IMR-90 (cell line): ENCODE measurements around the gene CPNE9. TPM values are rescaled to one million over a fixed set of nuclear protein-coding genes. Genes with fewer than 3 reads are reported as not detected.

Experiments
- ATAC-seq: fragments of 200-7000 bp; cut with Tn5 transposase; 2 replicates; pipeline ENCODE4 v1.9.1; 2020; ENCODE audit warnings: low read depth, mild to moderate bottlenecking, moderate library complexity
- BruUV-seq: library from RNA; stranded (reverse); fragments of 400-500 nt; replicated peaks from 2 replicates; lab custom pipeline; 2021; lab: Mats Ljungman, UMichigan
- CTCF ChIA-PET: fragments of 300-600 bp; formaldehyde crosslinking; extraction: SDS; loops from one replicate; lab custom pipeline; 2021; ENCODE audit warnings: antibody characterized with exemption; lab: Yijun Ruan, JAX
- POLR2A ChIA-PET: fragments of 300-600 bp; sonication (Branson Sonifier 250); formaldehyde crosslinking; loops from one replicate; lab custom pipeline; 2022; ENCODE audit warnings: antibody characterized with exemption; ENCODE audit not compliant: unreplicated experiment; lab: Charles Lee
- DNase-seq: peaks from one replicate; pipeline ENCODE4 v3.0.0; 2013
- H2AFZ ChIP-seq: replicated peaks from 2 replicates; pipeline ENCODE3; 2013; ENCODE audit warnings: low read length, mild to moderate bottlenecking; ENCODE audit not compliant: poor library complexity
- H2AK5ac ChIP-seq: 2 replicates; pipeline ENCODE4 v1.6.1; 2013; ENCODE audit warnings: low read depth, low read length, inconsistent platforms
- H2AK9ac ChIP-seq: replicated peaks from 2 replicates; pipeline ENCODE3; 2013; ENCODE audit warnings: mild to moderate bottlenecking, low read depth, low read length, moderate library complexity; ENCODE audit not compliant: poor library complexity
- H2BK120ac ChIP-seq: 2 replicates; pipeline ENCODE4 v1.6.1; 2013; ENCODE audit warnings: low read depth, low read length, inconsistent platforms
- H2BK15ac ChIP-seq: 3 replicates; pipeline ENCODE4 v1.6.1; 2013; ENCODE audit warnings: low read depth, low read length, inconsistent platforms
- H2BK20ac ChIP-seq: 2 replicates; pipeline ENCODE4 v1.6.1; 2013; ENCODE audit warnings: low read depth, mild to moderate bottlenecking, inconsistent platforms, low read length, moderate library complexity
- H2BK5ac ChIP-seq: 2 replicates; pipeline ENCODE4 v1.6.1; 2013; ENCODE audit warnings: mild to moderate bottlenecking, low read depth, low read length, inconsistent platforms; ENCODE audit not compliant: poor library complexity, severe bottlenecking
- H3K14ac ChIP-seq: replicated peaks from 2 replicates; pipeline ENCODE4 v1.6.1; 2013; ENCODE audit warnings: low read depth, low read length, inconsistent platforms
- H3K18ac ChIP-seq: 2 replicates; pipeline ENCODE4 v1.6.1; 2013; ENCODE audit warnings: low read depth, low read length, control low read depth
- H3K23ac ChIP-seq: 2 replicates; pipeline ENCODE4 v1.6.1; 2013; ENCODE audit warnings: low read depth, low read length, inconsistent platforms
- H3K27ac ChIP-seq: 2 replicates; pipeline ENCODE4 v1.5.1; 2013; ENCODE audit warnings: mild to moderate bottlenecking, control low read depth, low read length; ENCODE audit not compliant: insufficient read depth
- H3K27me3 ChIP-seq: 2 replicates; pipeline ENCODE4 v1.6.1; 2013; ENCODE audit warnings: low read length; ENCODE audit not compliant: control insufficient read depth, insufficient read depth
- H3K36me3 ChIP-seq: 2 replicates; pipeline ENCODE4 v1.6.1; 2013; ENCODE audit warnings: low read length, mixed read lengths; ENCODE audit not compliant: control insufficient read depth, insufficient read depth
- H3K4ac ChIP-seq: 2 replicates; pipeline ENCODE4 v1.6.1; 2013; ENCODE audit warnings: low read depth, low read length, inconsistent platforms
- H3K4me1 ChIP-seq: 2 replicates; pipeline ENCODE4 v1.6.1; 2013; ENCODE audit warnings: low read length, mixed read lengths; ENCODE audit not compliant: control insufficient read depth, insufficient read depth
- H3K4me2 ChIP-seq: 2 replicates; pipeline ENCODE4 v1.6.1; 2013; ENCODE audit warnings: low read depth, mild to moderate bottlenecking, control low read depth, low read length, moderate library complexity
- H3K4me3 ChIP-seq: 2 replicates; pipeline ENCODE4 v1.5.1; 2013; ENCODE audit warnings: low read depth, mild to moderate bottlenecking, control low read depth, low read length, moderate library complexity; ENCODE audit not compliant: insufficient read depth
- H3K56ac ChIP-seq: 2 replicates; pipeline ENCODE4 v1.6.1; 2013; ENCODE audit warnings: low read length, inconsistent platforms; ENCODE audit not compliant: insufficient read depth; ENCODE audit errors: extremely low read depth
- H3K79me1 ChIP-seq, 2 experiments: 2 replicates each; pipeline ENCODE4 v1.6.1; 2013; ENCODE audit warnings: low read length in 2 of 2, inconsistent platforms in 1 of 2, low read depth in 1 of 2
- H3K9ac ChIP-seq: 2 replicates; pipeline ENCODE4 v1.6.1; 2013; ENCODE audit warnings: low read depth, low read length, control low read depth
- H3K9me1 ChIP-seq: 2 replicates; pipeline ENCODE4 v1.6.1; 2013; ENCODE audit warnings: low read length, inconsistent platforms; ENCODE audit not compliant: insufficient read depth
- H3K9me3 ChIP-seq: 2 replicates; pipeline ENCODE4 v1.6.1; 2013; ENCODE audit warnings: low read length; ENCODE audit not compliant: control insufficient read depth, insufficient read depth
- H4K20me1 ChIP-seq: 2 replicates; pipeline ENCODE4 v1.6.1; 2013; ENCODE audit warnings: low read length, inconsistent platforms; ENCODE audit not compliant: insufficient read depth
- H4K5ac ChIP-seq: 2 replicates; pipeline ENCODE4 v1.6.1; 2013; ENCODE audit warnings: mild to moderate bottlenecking, low read depth, low read length, control low read depth
- H4K8ac ChIP-seq, 2 experiments: 2 replicates each; pipeline ENCODE4 v1.6.1; 2013; ENCODE audit warnings: low read depth in 2 of 2, low read length in 2 of 2, control low read depth in 1 of 2, inconsistent platforms in 1 of 2
- H4K91ac ChIP-seq: 2 replicates; pipeline ENCODE4 v1.6.1; 2013; ENCODE audit warnings: low read depth, low read length, inconsistent platforms; ENCODE audit not compliant: insufficient read depth
- BHLHE40 ChIP-seq: fragments of 150-350 bp; IDR thresholded peaks from 2 replicates; pipeline ENCODE4 v1.6.1; 2016; ENCODE audit warnings: mild to moderate bottlenecking, low read depth, low read length
- MAZ ChIP-seq: IDR thresholded peaks from 2 replicates; pipeline ENCODE4 v1.6.1; 2012; ENCODE audit warnings: low read depth, mild to moderate bottlenecking, low read length, improper control_type of control experiment, moderate library complexity, borderline replicate concordance
- MXI1 ChIP-seq: IDR thresholded peaks from 2 replicates; pipeline ENCODE4 v1.6.1; 2012; ENCODE audit warnings: low read depth, mild to moderate bottlenecking, low read length, moderate library complexity, borderline replicate concordance
- RAD21 ChIP-seq: IDR thresholded peaks from 2 replicates; pipeline ENCODE4 v1.6.1; 2012; ENCODE audit warnings: low read length, improper control_type of control experiment
- SMC3 ChIP-seq: fragments of 150-350 bp; IDR thresholded peaks from 2 replicates; pipeline ENCODE4 v1.6.1; 2016; ENCODE audit warnings: low read depth, mild to moderate bottlenecking, antibody characterized with exemption, low read length, moderate library complexity
- WGBS, 2 experiments: methylation state at CpG; one replicate each; pipeline versions ENCODE4 v1.1.5 to v1.1.7; 2013; ENCODE audit warnings: missing lambda C conversion rate in 2 of 2; ENCODE audit not compliant: insufficient read length in 1 of 2; ENCODE audit errors: extremely low coverage in 2 of 2; 5-methylcytosine and 5-hydroxymethylcytosine counted together
- dilution Hi-C: fragments of 300-500 bp; cut with HindIII; formaldehyde crosslinking; loops from one replicate; pipeline ENCODE4 v1.14.3; 2018; ENCODE audit warnings: low sequenced_read_pairs; ENCODE audit not compliant: unreplicated experiment
- in situ Hi-C: fragments of 300-500 bp; cut with MboI; formaldehyde crosslinking; loops from 3 replicates; pipeline ENCODE4 v1.14.3; 2019; ENCODE audit warnings: low sequenced_read_pairs, inconsistent platforms, mixed read lengths
- intact Hi-C: fragments of 100-400 bp; cut with micrococcal nuclease; formaldehyde crosslinking; loops from 2 replicates; pipeline ENCODE4 v1.10.0; 2022
- polyA plus RNA-seq, 3 experiments: library from polyadenylated mRNA; depleted of rRNA; stranded (reverse); fragments of >200 nt; gene quantifications; 2 replicates each; pipeline ENCODE4 v1.2.3, GENCODE V29; 2012; ENCODE audit warnings: low replicate concordance in 1 of 3
- total RNA-seq: library from RNA; depleted of rRNA; stranded (reverse); fragments of >200 nt; gene quantifications from 2 replicates; pipeline ENCODE4 v1.2.3, GENCODE V29; 2012
- TF ChIP-seq, protein P1 (sequence below): conservative IDR thresholded peaks from 2 replicates; pipeline ENCODE4 v1.5.1; 2012; ENCODE audit warnings: mild to moderate bottlenecking, low read depth, low read length, improper control_type of control experiment
- TF ChIP-seq, protein P2 (sequence below): fragments of 150-350 bp; IDR thresholded peaks from 2 replicates; pipeline ENCODE4 v1.6.1; 2016; ENCODE audit warnings: low read depth, mild to moderate bottlenecking, low read length, moderate library complexity, borderline replicate concordance

The CPNE9 gene
- total and polyA plus RNA-seq, 2 of the 4 experiments (the other 2 are of a cell fraction): not detected

DNA sequence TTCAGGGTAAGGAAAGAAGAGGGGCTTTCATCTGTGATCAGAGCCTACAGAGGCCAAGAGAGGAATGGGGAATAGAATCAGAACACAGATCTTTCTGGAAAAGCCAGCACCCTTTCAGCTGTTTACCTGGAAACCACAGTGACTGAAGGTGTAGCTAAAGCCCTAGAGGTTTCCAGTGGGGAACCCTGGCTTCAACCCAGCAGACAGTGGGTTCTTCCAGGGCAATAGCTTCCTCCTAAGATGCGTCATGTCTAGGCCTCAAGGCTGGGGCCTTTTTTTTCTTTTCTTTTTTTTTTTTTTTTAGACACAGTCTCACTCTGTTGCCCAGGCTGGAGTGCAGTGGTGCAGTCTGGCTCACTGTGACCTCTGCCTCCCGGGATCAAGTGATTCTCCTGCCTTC, 3.1 kb upstream of the CPNE9 start:
- H2BK5ac ChIP-seq: no peak overlapping the region
- DNase-seq (no peak), ATAC-seq (no peak)
- H3K79me1 ChIP-seq: no peaks in the 10 kb centered on the region
- no peak overlapping the region for H2AFZ ChIP-seq
- no peak overlapping the region for H3K18ac ChIP-seq
- no peak overlapping the region for H3K9ac ChIP-seq
- H3K27me3 ChIP-seq: peaks cover 10% of the 10 kb centered on the region; the same call in 1 of the 2 replicates
- no peaks in the 10 kb centered on the region for H3K9me1 ChIP-seq
- TF ChIP-seq, protein P1, sequence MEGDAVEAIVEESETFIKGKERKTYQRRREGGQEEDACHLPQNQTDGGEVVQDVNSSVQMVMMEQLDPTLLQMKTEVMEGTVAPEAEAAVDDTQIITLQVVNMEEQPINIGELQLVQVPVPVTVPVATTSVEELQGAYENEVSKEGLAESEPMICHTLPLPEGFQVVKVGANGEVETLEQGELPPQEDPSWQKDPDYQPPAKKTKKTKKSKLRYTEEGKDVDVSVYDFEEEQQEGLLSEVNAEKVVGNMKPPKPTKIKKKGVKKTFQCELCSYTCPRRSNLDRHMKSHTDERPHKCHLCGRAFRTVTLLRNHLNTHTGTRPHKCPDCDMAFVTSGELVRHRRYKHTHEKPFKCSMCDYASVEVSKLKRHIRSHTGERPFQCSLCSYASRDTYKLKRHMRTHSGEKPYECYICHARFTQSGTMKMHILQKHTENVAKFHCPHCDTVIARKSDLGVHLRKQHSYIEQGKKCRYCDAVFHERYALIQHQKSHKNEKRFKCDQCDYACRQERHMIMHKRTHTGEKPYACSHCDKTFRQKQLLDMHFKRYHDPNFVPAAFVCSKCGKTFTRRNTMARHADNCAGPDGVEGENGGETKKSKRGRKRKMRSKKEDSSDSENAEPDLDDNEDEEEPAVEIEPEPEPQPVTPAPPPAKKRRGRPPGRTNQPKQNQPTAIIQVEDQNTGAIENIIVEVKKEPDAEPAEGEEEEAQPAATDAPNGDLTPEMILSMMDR: no peak
- TF ChIP-seq MXI1 (no peak), BHLHE40 (no peak), SMC3 (no peak), MAZ (no peak), RAD21 (no peak)
- TF ChIP-seq, protein P2, sequence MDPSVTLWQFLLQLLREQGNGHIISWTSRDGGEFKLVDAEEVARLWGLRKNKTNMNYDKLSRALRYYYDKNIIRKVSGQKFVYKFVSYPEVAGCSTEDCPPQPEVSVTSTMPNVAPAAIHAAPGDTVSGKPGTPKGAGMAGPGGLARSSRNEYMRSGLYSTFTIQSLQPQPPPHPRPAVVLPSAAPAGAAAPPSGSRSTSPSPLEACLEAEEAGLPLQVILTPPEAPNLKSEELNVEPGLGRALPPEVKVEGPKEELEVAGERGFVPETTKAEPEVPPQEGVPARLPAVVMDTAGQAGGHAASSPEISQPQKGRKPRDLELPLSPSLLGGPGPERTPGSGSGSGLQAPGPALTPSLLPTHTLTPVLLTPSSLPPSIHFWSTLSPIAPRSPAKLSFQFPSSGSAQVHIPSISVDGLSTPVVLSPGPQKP: no peak
- POLR2A ChIA-PET: no interaction called here
- H3K36me3 ChIP-seq: peaks cover 33% of the 10 kb centered on the region
- H4K91ac ChIP-seq: no peak overlapping the region
- no peak overlapping the region for H2AK9ac ChIP-seq
- CTCF ChIA-PET: no interaction called here
- no peaks in the 10 kb centered on the region for H4K20me1 ChIP-seq
- no CpG with 5 or more reads among the region's 2 CpGs for WGBS, 2 experiments
- no peaks in the 10 kb centered on the region for H3K9me3 ChIP-seq
- no peaks in the 10 kb centered on the region for H3K4me1 ChIP-seq
- no peak overlapping the region for H4K8ac ChIP-seq
- H3K27ac ChIP-seq: no peak overlapping the region
- BruUV-seq: no TSS peak
- no peak overlapping the region for H3K4me3 ChIP-seq
- dilution Hi-C loops (no loop called here), intact Hi-C loops (no loop called here), in situ Hi-C loops (no loop called here)
- no peak overlapping the region for H2BK15ac ChIP-seq
- no peak overlapping the region for H3K4ac ChIP-seq
- H3K4me2 ChIP-seq: no peak overlapping the region
- H4K5ac ChIP-seq: no peak overlapping the region
- H3K23ac ChIP-seq: no peak overlapping the region
- H3K56ac ChIP-seq: no peak overlapping the region
- H2AK5ac ChIP-seq: no peak overlapping the region
- no peak overlapping the region for H3K14ac ChIP-seq
- H2BK20ac ChIP-seq: no peak overlapping the region
- H2BK120ac ChIP-seq: no peak overlapping the region
